Osteoblast (primary cell): Measurements from ENCODE around the gene EFHC2. TPM values are rescaled to one million over a fixed set of nuclear protein-coding genes. Genes with fewer than 3 reads are reported as not detected.

ENCODE experiments used
- DNase-seq: peaks from one replicate; pipeline ENCODE4 v3.0.0; 2011; ENCODE audit warnings: low spot score, mixed read lengths; ENCODE audit not compliant: insufficient read length; ENCODE audit errors: missing footprints
- H2AFZ ChIP-seq: 2 replicates; pipeline ENCODE4 v1.6.0; 2011; ENCODE audit warnings: mild to moderate bottlenecking, low read length
- H3K27ac ChIP-seq: 2 replicates; pipeline ENCODE4 v1.5.1; 2011; ENCODE audit warnings: mild to moderate bottlenecking, low read depth, low read length, moderate library complexity
- H3K27me3 ChIP-seq: 2 replicates; pipeline ENCODE4 v1.6.0; 2012; ENCODE audit warnings: mild to moderate bottlenecking, control low read depth, inconsistent platforms, low read length, moderate library complexity; ENCODE audit not compliant: insufficient read depth
- H3K36me3 ChIP-seq: 2 replicates; pipeline ENCODE4 v1.5.1; 2011; ENCODE audit warnings: mild to moderate bottlenecking, low read length, control low read depth, moderate library complexity; ENCODE audit not compliant: insufficient read depth
- H3K4me1 ChIP-seq: 2 replicates; pipeline ENCODE4 v1.5.1; 2011; ENCODE audit warnings: mild to moderate bottlenecking, low read length, control low read depth, moderate library complexity; ENCODE audit not compliant: insufficient read depth
- H3K4me2 ChIP-seq: 2 replicates; pipeline ENCODE4 v1.6.0; 2011; ENCODE audit warnings: mild to moderate bottlenecking, low read length; ENCODE audit not compliant: insufficient read depth
- H3K4me3 ChIP-seq: fragments of 200-600 bp; sonication (generic); 3 replicates; pipeline ENCODE4 v1.5.1; 2012; ENCODE audit warnings: mild to moderate bottlenecking, low read length, inconsistent platforms; ENCODE audit not compliant: insufficient read depth
- H3K79me2 ChIP-seq: 2 replicates; pipeline ENCODE4 v1.6.0; 2012; ENCODE audit warnings: mild to moderate bottlenecking, low read length, control low read depth, inconsistent platforms; ENCODE audit not compliant: insufficient read depth
- H3K9me3 ChIP-seq: 2 replicates; pipeline ENCODE4 v1.5.1; 2011; ENCODE audit warnings: low read depth, low read length, control low read depth
- H4K20me1 ChIP-seq: 2 replicates; pipeline ENCODE4 v1.6.0; 2012; ENCODE audit warnings: mild to moderate bottlenecking, low read length, control low read depth; ENCODE audit not compliant: insufficient read depth
- CTCF ChIP-seq: IDR thresholded peaks from 2 replicates; pipeline ENCODE4 v1.5.1; 2011; ENCODE audit warnings: mild to moderate bottlenecking, low read depth, low read length, moderate library complexity; ENCODE audit errors: extremely low read depth
- total RNA-seq: library from RNA; depleted of rRNA; stranded (reverse); fragments of >200 nt; gene quantifications from 2 replicates; pipeline ENCODE4 v1.2.3, GENCODE V29; 2012

The EFHC2 gene
- total RNA-seq, 1 donor = 3.6 TPM

DNA sequence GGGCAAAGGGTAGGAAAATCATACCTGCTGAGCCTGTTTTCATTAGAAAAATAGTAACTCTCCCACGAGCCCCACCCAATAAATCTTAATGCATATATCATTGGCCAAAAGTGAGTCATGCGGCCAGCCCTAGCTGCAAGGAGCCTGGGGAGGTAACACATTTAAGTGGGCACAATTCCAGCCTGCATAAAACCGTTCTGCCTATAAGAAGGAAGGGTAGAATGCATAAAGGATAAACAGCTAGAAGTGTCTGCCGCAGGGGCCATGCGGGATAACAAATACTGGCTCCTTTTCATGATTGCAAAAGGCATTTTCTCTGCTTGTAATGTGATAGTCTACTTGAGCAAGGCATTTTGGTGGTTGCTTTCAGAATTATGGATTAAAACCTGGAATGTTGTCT, 37.1 kb downstream of the EFHC2 start:
- H3K79me2 ChIP-seq = no peaks in the 10 kb centered on the region
- H3K36me3 ChIP-seq = no peaks in the 10 kb centered on the region
- no peaks in the 10 kb centered on the region for H3K27me3 ChIP-seq
- no peak overlapping the region for H3K4me2 ChIP-seq
- no peak overlapping the region for H3K4me3 ChIP-seq
- no peak overlapping the region for H2AFZ ChIP-seq
- H3K9me3 ChIP-seq = no peaks in the 10 kb centered on the region
- TF ChIP-seq CTCF = no peak
- no peaks in the 10 kb centered on the region for H3K4me1 ChIP-seq
- no peaks in the 10 kb centered on the region for H4K20me1 ChIP-seq
- no peak for DNase-seq
- no peak overlapping the region for H3K27ac ChIP-seq

DNA sequence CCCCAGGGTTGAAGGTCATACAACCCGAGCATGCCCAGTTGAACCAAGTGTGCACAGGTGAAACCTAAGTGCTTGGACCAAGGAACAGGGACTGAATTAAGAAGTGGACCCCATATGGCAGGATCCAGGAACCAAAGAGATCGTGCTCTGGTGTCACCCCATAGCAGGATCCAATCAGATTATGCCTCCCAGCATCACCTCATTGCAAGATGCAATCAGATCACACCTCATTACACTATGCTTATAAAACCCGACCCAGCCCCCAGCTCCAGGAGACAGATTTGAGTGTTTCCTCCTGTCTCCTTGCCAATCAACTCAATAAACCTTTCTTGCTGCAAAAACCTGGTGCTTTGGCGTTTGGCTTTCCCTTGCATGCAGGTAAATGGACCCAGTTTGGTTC, 37.6 kb downstream of the EFHC2 start:
- DNase-seq = no peak
- Histone ChIP-seq H3K4me2 (no peak overlapping the region), H3K4me1 (no peaks in the 10 kb centered on the region), H3K36me3 (no peaks in the 10 kb centered on the region), H3K27ac (no peak overlapping the region), H3K27me3 (no peaks in the 10 kb centered on the region), H3K4me3 (no peak overlapping the region), H4K20me1 (no peaks in the 10 kb centered on the region), H3K9me3 (no peaks in the 10 kb centered on the region), H3K79me2 (no peaks in the 10 kb centered on the region), H2AFZ (no peak overlapping the region)
- TF ChIP-seq CTCF = no peak

DNA sequence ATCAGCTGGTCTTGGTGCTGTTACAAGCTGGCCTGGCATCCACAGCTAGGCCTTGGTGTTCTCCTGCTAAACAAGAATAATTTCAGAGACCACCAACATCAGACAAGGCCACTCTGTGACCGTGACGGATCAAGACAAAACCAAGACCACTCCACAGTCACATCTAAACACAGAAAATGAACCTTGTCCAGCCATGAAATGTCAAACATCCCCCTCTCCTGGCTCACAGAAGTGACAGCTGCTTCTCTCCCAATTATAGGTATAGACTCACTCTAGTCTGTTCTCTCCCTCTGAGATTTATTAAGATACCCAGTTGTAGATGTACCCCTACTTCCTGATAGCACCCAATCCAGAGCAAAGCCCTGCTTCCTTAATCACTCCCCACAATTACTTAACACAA, 40.4 kb downstream of the EFHC2 start:
- Histone ChIP-seq H3K36me3 (no peaks in the 10 kb centered on the region), H3K4me1 (no peaks in the 10 kb centered on the region), H2AFZ (no peak overlapping the region), H4K20me1 (no peaks in the 10 kb centered on the region), H3K27ac (no peak overlapping the region), H3K4me3 (no peak overlapping the region), H3K4me2 (no peak overlapping the region), H3K27me3 (no peaks in the 10 kb centered on the region), H3K79me2 (no peaks in the 10 kb centered on the region), H3K9me3 (no peaks in the 10 kb centered on the region)
- no peak for DNase-seq
- TF ChIP-seq CTCF = no peak

- Histone ChIP-seq H4K20me1 (no peaks in the 10 kb centered on the region), H3K27ac (no peak overlapping the region), H3K36me3 (no peaks in the 10 kb centered on the region), H3K27me3 (no peaks in the 10 kb centered on the region), H3K4me3 (no peak overlapping the region), H3K4me1 (no peaks in the 10 kb centered on the region), H3K4me2 (no peak overlapping the region), H3K9me3 (no peaks in the 10 kb centered on the region), H3K79me2 (no peaks in the 10 kb centered on the region), H2AFZ (no peak overlapping the region)
- DNase-seq = no peak
- no peak for TF ChIP-seq CTCF
These were observed 44.3 kb downstream of the EFHC2 start for GRCh38 chrX:44299177-44299576.
